ENCODE results near the gene PHACTR3.

Gene PHACTR3

GRCh38 chr20:59785986-59786795 is 181.9 kb downstream of the PHACTR3 start:
- in situ Hi-C loops (cut with MboI; ENCODE audit: low sequenced_read_pairs): no loop called here

- in situ Hi-C loops (cut with MboI; ENCODE audit: low sequenced_read_pairs): no loop called here
These were observed 182.6 kb downstream of the PHACTR3 start for GRCh38 chr20:59786801-59787537.

DNA sequence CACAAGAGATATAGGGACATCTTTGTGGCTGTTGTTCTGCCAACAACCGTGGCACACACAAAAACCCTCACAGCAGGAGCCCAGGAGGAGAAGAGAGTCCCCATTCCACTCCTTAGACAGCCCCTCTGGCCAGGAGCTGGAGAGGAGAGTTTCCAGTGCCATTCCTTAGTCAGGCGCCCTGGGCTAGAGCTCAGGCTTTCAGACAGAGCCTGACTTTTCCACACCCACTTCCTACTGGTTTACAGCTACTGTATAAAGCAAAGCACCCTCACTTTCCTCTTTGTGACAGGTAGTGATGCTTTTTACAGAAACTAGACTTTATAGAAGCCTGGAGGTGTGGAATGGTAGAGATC is 183.2 kb downstream of the PHACTR3 start:
- in situ Hi-C loops (cut with MboI; ENCODE audit: low sequenced_read_pairs): no loop called here

DNA sequence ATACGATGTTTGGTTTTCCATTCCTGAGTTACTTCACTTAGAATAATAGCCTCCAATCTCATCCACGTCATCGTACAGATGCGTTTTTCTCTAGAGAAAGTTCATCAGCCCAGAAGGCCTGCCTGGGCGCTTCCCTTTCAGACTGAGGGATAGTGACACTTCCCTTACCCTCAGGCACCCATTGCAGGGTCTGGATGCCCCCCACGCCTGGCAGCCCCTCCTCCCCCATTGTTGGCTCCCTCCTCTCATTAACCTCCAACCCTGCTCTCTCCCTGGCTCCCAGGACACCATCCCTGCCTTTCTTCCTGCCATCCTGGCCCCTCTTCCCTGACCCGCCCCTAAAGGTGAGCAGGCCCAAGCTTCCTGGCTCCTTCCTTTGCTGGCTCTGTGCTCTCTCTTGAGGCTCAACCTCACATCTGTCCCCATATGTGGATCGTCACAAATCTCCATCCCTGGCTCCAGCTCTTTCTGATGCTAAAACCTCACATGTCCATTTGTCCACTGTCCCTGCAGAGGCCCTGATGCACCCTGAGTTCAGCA is 183.9 kb downstream of the PHACTR3 start:
- in situ Hi-C loops (cut with MboI; ENCODE audit: low sequenced_read_pairs): no loop called here

DNA sequence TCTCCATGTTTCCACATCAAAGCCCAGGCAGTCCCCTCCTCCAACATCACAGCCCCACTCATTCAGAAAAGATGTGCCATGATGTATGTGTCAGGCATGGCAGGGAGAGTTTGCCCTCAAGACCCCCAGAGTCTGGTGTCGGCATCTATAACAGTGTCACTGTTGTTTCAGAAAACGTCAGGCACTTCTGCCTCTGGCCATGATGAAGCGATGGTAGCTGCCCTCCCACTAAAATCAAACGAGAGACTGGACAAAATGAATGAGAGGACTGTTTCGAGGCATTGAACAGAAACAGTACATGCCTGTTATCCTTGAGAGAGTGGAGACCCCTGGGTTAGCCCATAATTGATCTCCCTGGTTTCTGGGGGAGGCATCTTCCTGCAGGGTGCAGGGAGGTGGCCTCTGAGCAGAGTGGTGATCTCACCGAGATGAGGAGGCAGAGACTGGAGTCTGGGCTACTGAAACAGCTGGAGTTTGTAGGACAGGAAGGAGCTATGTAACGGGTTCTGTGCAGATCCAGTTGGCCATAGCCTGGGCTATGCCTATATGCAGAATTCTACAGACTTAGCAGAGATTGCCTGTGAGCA is 184.6 kb downstream of the PHACTR3 start:
- in situ Hi-C loops (cut with MboI; ENCODE audit: low sequenced_read_pairs): no loop called here

DNA sequence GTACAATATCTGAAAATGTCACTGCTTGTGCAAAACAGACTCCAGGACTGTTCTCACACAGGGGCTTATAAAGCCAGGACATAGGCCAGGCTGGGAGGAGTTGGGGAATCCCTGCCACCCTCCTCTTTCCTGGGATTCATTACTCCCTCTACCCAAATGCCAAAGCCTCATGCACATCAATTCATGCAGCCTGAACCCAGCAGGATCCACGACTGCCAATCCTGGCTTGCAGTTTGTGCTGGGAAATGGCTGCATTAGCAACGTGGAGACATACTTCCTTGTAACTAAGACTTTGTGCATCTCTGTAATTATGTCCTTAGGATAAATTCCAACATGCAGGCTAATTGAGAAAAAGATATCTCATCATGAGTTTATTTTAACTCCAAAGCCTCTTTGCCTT is 185.3 kb downstream of the PHACTR3 start:
- in situ Hi-C loops (cut with MboI; ENCODE audit: low sequenced_read_pairs): no loop called here

- in situ Hi-C loops (cut with MboI; ENCODE audit: low sequenced_read_pairs): no loop called here
These were observed 186.0 kb downstream of the PHACTR3 start for GRCh38 chr20:59790346-59790745.

- in situ Hi-C loops (cut with MboI; ENCODE audit: low sequenced_read_pairs): no loop called here
These were observed 188.0 kb downstream of the PHACTR3 start for GRCh38 chr20:59792300-59792699.

DNA sequence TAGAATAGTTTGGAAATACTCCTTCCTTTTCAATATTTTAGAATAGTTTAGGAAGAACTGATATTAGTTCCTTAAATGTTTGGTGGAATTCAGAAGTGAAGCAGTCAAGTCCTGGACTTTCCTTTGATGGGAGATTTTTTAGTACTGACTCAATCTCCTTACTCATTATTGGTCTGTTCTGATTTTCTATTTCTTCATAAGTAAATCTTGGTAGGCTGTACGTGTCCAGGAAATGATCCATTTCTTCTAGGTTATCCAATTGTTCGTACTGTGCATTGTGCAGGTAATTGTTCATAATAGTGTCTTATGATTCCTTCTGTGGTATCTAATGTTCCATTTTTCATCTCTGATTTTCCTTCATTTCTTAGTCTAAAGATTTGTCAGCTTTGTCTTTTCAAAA is 190.2 kb downstream of the PHACTR3 start:
- in situ Hi-C loops (cut with MboI; ENCODE audit: low sequenced_read_pairs): no loop called here

- in situ Hi-C loops (cut with MboI; ENCODE audit: low sequenced_read_pairs): no loop called here
These were observed 196.0 kb downstream of the PHACTR3 start for GRCh38 chr20:59800309-59800708.

- in situ Hi-C loops (cut with MboI; ENCODE audit: low sequenced_read_pairs): no loop called here
These were observed 197.7 kb downstream of the PHACTR3 start for GRCh38 chr20:59802018-59802417.

GRCh38 chr20:59802471-59803221 is 198.3 kb downstream of the PHACTR3 start:
- in situ Hi-C loops (cut with MboI; ENCODE audit: low sequenced_read_pairs): no loop called here

- in situ Hi-C loops (cut with MboI; ENCODE audit: low sequenced_read_pairs): no loop called here
These were observed 200.0 kb downstream of the PHACTR3 start for GRCh38 chr20:59804347-59804746.

DNA sequence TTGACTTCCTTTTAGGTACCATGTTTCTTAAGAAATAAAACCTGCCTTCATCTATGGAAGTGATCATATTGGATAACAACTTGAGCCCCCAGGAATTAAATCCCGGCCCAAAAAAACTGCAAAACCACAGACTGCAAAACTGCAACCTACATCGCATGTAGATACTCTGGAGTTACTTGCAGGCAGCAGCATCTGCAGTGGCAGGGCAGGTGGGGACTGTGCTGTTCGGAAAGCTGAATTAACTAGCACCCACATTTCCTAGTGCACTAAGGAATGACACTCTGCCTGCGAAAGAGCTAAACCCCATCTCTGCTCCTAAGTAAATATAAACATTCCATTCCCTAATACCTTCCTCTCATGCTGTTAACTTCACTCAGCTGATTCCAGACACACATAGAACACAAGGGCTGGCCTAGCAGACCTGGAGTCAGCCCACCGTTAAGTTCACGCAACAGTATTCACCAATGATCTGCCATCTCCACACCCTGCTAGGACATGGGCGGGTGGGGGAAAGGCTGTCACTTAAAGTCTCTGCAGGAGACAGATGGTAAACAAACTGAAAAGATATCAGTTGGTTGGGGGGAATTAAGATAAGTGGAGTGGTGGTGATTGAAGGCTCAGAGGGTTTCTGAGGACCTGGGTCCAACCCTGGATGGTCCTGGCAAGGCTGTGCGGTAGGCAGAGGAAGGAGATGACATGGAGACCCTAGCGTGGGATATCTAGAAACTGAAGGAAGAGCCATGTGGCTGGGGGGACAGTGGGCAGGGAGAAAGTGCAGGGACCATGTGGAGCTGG is 200.7 kb downstream of the PHACTR3 start:
- in situ Hi-C loops (cut with MboI; ENCODE audit: low sequenced_read_pairs): no loop called here

GRCh38 chr20:59805786-59806577 is 201.6 kb downstream of the PHACTR3 start:
- in situ Hi-C loops (cut with MboI; ENCODE audit: low sequenced_read_pairs): no loop called here

GRCh38 chr20:59806578-59806975 is 202.2 kb downstream of the PHACTR3 start:
- in situ Hi-C loops (cut with MboI; ENCODE audit: low sequenced_read_pairs): no loop called here

GRCh38 chr20:59807909-59808728 is 203.8 kb downstream of the PHACTR3 start:
- in situ Hi-C loops (cut with MboI; ENCODE audit: low sequenced_read_pairs): no loop called here

- in situ Hi-C loops (cut with MboI; ENCODE audit: low sequenced_read_pairs): no loop called here
These were observed 204.5 kb downstream of the PHACTR3 start for GRCh38 chr20:59808729-59809381.

Data from HL-60/S4 (cell line).